Endothelial cell of umbilical vein (primary cell): ENCODE results near the gene ALG12. TPM values are rescaled to one million over a fixed set of nuclear protein-coding genes. Genes with fewer than 3 reads are reported as not detected.

Source experiments
- BruUV-seq: library from RNA; stranded (reverse); fragments of 400-500 nt; replicated peaks from 2 replicates; lab custom pipeline; 2021; lab: Mats Ljungman, UMichigan
- CTCF ChIA-PET: fragments of 300-600, 350-600 bp; sonication (Branson Sonifier 250); formaldehyde crosslinking; loops from one replicate; lab custom pipeline; 2021; ENCODE audit warnings: antibody characterized with exemption, inconsistent platforms; lab: Charles Lee
- POLR2A ChIA-PET: fragments of 300-600, 350-600 bp; sonication (Branson Sonifier 250); formaldehyde crosslinking; loops from one replicate; lab custom pipeline; 2021; ENCODE audit warnings: antibody characterized with exemption, inconsistent platforms; lab: Charles Lee
- DNase-seq: peaks from one replicate; pipeline ENCODE4 v3.0.0-alpha.2; 2011; ENCODE audit warnings: low read depth, low spot score
- FAIRE-seq: peaks from 2 replicates; lab custom pipeline; 2011; peaks lifted over from hg19 to GRCh38; lab: Jason Lieb, UNC
- H2AFZ ChIP-seq: 2 replicates; pipeline ENCODE4 v1.6.0; 2012; ENCODE audit warnings: low read depth, low read length, control low read depth, inconsistent platforms
- H3K27ac ChIP-seq: 2 replicates; pipeline ENCODE4 v1.5.1; 2011; ENCODE audit warnings: low read depth, mild to moderate bottlenecking, control low read depth, low read length, moderate library complexity; ENCODE audit not compliant: insufficient read depth
- H3K27me3 ChIP-seq, 2 experiments: 2 replicates each; pipeline versions ENCODE4 v1.6.0 to v1.6.1; 2011; ENCODE audit warnings: low read length in 2 of 2, mixed read lengths in 1 of 2; ENCODE audit not compliant: control insufficient read depth in 2 of 2, insufficient read depth in 2 of 2
- H3K36me3 ChIP-seq, 2 experiments: 2 replicates in 1 of 2; 3 replicates in 1 of 2; pipeline ENCODE4 v1.5.1; 2011; ENCODE audit warnings: low read length in 2 of 2, mild to moderate bottlenecking in 1 of 2, moderate library complexity in 1 of 2; ENCODE audit not compliant: control insufficient read depth in 2 of 2, insufficient read depth in 2 of 2; ENCODE audit errors: extremely low read depth in 1 of 2
- H3K4me1 ChIP-seq: 3 replicates; pipeline ENCODE4 v1.5.1; 2011; ENCODE audit warnings: mild to moderate bottlenecking, low read length; ENCODE audit not compliant: control insufficient read depth, insufficient read depth; ENCODE audit errors: extremely low read depth
- H3K4me2 ChIP-seq: 2 replicates; pipeline ENCODE4 v1.6.1; 2011; ENCODE audit warnings: low read length, control low read depth, mixed read lengths; ENCODE audit not compliant: insufficient read depth
- H3K4me3 ChIP-seq, 3 experiments: fragments of 200-600 bp in 1 of 3; sonication (generic), shearing (Covaris generic) in 1 of 3; replicated peaks in 1 of 3; 2 replicates each; pipeline ENCODE4 v1.5.1; 2011 to 2016; ENCODE audit warnings: control low read depth in 3 of 3, low read length in 3 of 3, mild to moderate bottlenecking in 2 of 3, inconsistent platforms in 1 of 3, low read depth in 1 of 3, moderate library complexity in 1 of 3; ENCODE audit not compliant: insufficient read depth in 1 of 3
- H3K79me2 ChIP-seq: 2 replicates; pipeline ENCODE4 v1.6.0; 2012; ENCODE audit warnings: low read length, inconsistent platforms; ENCODE audit not compliant: control insufficient read depth, insufficient read depth
- H3K9ac ChIP-seq: replicated peaks from 2 replicates; pipeline ENCODE3; 2011; ENCODE audit warnings: low read length, control low read depth; ENCODE audit not compliant: insufficient read depth; ENCODE audit errors: extremely low read depth
- H3K9me1 ChIP-seq: replicated peaks from 3 replicates; pipeline ENCODE4 v1.6.0; 2011; ENCODE audit warnings: mild to moderate bottlenecking, low read length; ENCODE audit not compliant: control insufficient read depth, insufficient read depth; ENCODE audit errors: extremely low read depth
- H3K9me3 ChIP-seq: replicated peaks from 2 replicates; pipeline ENCODE4 v1.5.1; 2012; ENCODE audit warnings: low read length, inconsistent platforms; ENCODE audit not compliant: control insufficient read depth, insufficient read depth
- H4K20me1 ChIP-seq: replicated peaks from 2 replicates; pipeline ENCODE3; 2011; ENCODE audit warnings: mild to moderate bottlenecking, low read length; ENCODE audit not compliant: control insufficient read depth, insufficient read depth; ENCODE audit errors: extremely low read depth
- CTCF ChIP-seq, 2 donors: IDR thresholded peaks; 1 replicate in 1 of 2; 2 replicates in 1 of 2; pipeline ENCODE4 v1.5.1; 2011; ENCODE audit warnings: low read length in 2 of 2, mild to moderate bottlenecking in 2 of 2, moderate library complexity in 2 of 2, control low read depth in 1 of 2, inconsistent platforms in 1 of 2, low read depth in 1 of 2; ENCODE audit not compliant: insufficient read depth in 1 of 2; ENCODE audit errors: extremely low read depth in 1 of 2
- EZH2 ChIP-seq: IDR thresholded peaks from 2 replicates; pipeline ENCODE4 v1.6.1; 2012; ENCODE audit warnings: borderline replicate concordance, low read depth, mild to moderate bottlenecking, moderate library complexity, low read length, inconsistent platforms; ENCODE audit not compliant: severe bottlenecking
- FOS ChIP-seq: IDR thresholded peaks from 2 replicates; pipeline ENCODE4 v1.6.1; 2011; ENCODE audit warnings: mild to moderate bottlenecking, low read length, moderate library complexity, borderline replicate concordance; ENCODE audit not compliant: insufficient read depth
- GATA2 ChIP-seq: IDR thresholded peaks from 2 replicates; pipeline ENCODE4 v1.7.0; 2011; ENCODE audit warnings: low read depth, mild to moderate bottlenecking, moderate library complexity, mixed read lengths, low read length; ENCODE audit not compliant: insufficient read length, insufficient read depth
- JUN ChIP-seq: IDR thresholded peaks from 2 replicates; pipeline ENCODE4 v1.6.1; 2011; ENCODE audit warnings: borderline replicate concordance, low read depth; ENCODE audit not compliant: insufficient read length, insufficient read depth
- MAX ChIP-seq: IDR thresholded peaks from 2 replicates; pipeline ENCODE4 v1.6.1; 2011; ENCODE audit not compliant: insufficient read depth, insufficient read length
- MYC ChIP-seq: IDR thresholded peaks from one replicate; pipeline ENCODE4 v1.6.1; 2011; ENCODE audit warnings: mild to moderate bottlenecking, low read depth, low read length
- POLR2A ChIP-seq: IDR thresholded peaks from 2 replicates; pipeline ENCODE4 v1.6.1; 2012; ENCODE audit warnings: low read depth, mild to moderate bottlenecking, control low read depth, low read length
- POLR2AphosphoS5 ChIP-seq: IDR thresholded peaks from 2 replicates; pipeline ENCODE4 v1.6.1; 2012; ENCODE audit warnings: low read depth, mild to moderate bottlenecking, control low read depth, low read length, moderate library complexity; ENCODE audit not compliant: insufficient read depth
- dilution Hi-C: fragments of 300-500 bp; cut with MboI; formaldehyde crosslinking; loops from one replicate; pipeline ENCODE4 v1.15.0; 2019; ENCODE audit warnings: low sequenced_read_pairs; ENCODE audit not compliant: extremely low pct_ligation_motif_present
- intact Hi-C: fragments of 100-400 bp; cut with micrococcal nuclease; formaldehyde crosslinking; loops from one replicate; pipeline ENCODE4 v1.10.0; 2022
- polyA plus RNA-seq, 4 experiments: library from polyadenylated mRNA; depleted of rRNA in 3 of 4; stranded (reverse) in 3 of 4; unstranded in 1 of 4; fragments of >200 nt; gene quantifications; 2 replicates each; pipeline versions ENCODE4 v1.2.1 to v1.2.3, GENCODE V29; 2011 to 2012; ENCODE audit warnings: missing spikeins in 1 of 4
- total RNA-seq: library from RNA; stranded (reverse); gene quantifications from 2 replicates; pipeline ENCODE4 v1.2.3, GENCODE V29; 2021

ALG12 gene
- total and polyA plus RNA-seq, 2 donors (not counting 3 experiments of a cell fraction or from before 2014, with no cell fraction given): 14.6 to 18.0 TPM

- no peaks in the 10 kb centered on the region for H4K20me1 ChIP-seq
- no peak for FAIRE-seq
- no peak overlapping the region for H2AFZ ChIP-seq
- DNase-seq: no peak
- TF ChIP-seq POLR2AphosphoS5 (no peak), MYC (no peak), FOS (no peak), JUN (no peak), POLR2A (no peak), GATA2 (no peak), CTCF (IDR thresholded peaks at IDR 0.05; ENCODE audit: extremely low read depth in 1 of 2, insufficient read depth in 1 of 2, low read depth in 1 of 2, low read length in 2 of 2) (no peak), MAX (no peak), EZH2 (no peak)
- H3K9me3 ChIP-seq: no peaks in the 10 kb centered on the region
- no peaks in the 10 kb centered on the region for H3K79me2 ChIP-seq
- H3K4me3 ChIP-seq: no peak overlapping the region
- no peaks in the 10 kb centered on the region for H3K9me1 ChIP-seq
- H3K27ac ChIP-seq: no peak overlapping the region
- H3K9ac ChIP-seq: no peak overlapping the region
- H3K4me2 ChIP-seq: no peak overlapping the region
- H3K36me3 ChIP-seq: no peaks in the 10 kb centered on the region
- intact Hi-C loops: no loop called here
- no peaks in the 10 kb centered on the region for H3K27me3 ChIP-seq
- dilution Hi-C loops: no loop called here
- BruUV-seq: no TSS peak
- H3K4me1 ChIP-seq: peaks cover 10% of the 10 kb centered on the region
- POLR2A ChIA-PET: no interaction called here
- CTCF ChIA-PET: interaction anchor here (1.3 to 1.5 kb wide), 3 partner anchors 9 to 20 kb away, joined by 3 to 5 read pairs (median 4); partner anchors contain the start of gene PIM3
These were observed 32.9 kb upstream of the ALG12 start for GRCh38 chr22:49951000-49951677.
